Measurements from ENCODE around the gene KRT72. TPM values are rescaled to one million over a fixed set of nuclear protein-coding genes. Genes with fewer than 3 reads are reported as not detected.

KRT72 gene
- total and polyA plus RNA-seq, 5 donors from 2014 or later = 0.13 to 1.3 TPM; not detected in 3

DNA sequence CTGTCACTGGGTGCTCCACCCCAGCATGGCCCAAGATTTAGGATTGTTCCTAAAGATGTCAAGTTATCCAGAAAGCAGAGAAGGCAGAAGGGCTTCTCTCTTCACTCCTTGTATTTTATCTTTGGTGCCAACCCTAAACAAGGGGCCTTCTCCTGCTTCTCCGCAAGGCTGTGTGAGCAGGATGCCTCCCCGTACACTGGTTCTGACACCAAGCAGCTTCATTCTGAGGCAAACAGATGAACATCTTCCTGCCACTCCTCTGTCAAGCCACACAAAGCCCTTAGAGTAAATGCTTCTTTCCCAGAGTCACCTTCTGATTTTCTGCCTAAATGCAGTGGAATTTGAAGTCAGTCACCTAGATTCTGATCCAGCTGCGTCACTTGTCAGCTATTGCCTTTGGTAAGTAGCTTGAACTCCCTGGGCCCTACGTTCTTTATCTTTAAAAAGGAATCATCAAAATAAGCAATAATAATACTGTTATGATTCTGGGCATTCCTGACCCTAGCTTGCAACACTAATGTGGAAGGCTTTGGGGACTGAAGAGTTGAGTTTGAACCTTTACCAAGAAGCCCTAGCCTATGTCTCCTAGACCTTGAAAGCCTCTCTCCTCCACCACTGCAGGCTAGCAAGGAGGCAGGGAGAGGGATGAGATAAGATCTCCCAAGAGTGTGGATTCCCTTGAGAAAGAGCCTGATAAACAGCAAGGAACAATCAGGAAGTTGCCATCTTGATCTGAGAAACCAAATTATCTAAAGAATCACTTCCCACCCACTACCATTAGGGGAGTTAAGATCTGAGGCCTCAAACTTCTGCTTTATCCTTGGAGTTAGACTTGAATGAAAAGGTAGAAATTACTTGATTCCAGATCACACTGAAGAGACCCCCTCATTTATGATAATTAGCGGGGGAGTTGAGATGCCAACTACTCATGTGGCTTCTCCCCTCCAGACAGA, 11.4 kb upstream of the KRT72 start:
- peak overlapping the region; percentile 61 to 89 (median 83) for H3K27ac Mint-ChIP-seq
- Histone ChIP-seq H3K9me3 (ENCODE audit: control insufficient read depth in 2 of 2, low read length in 2 of 2) (no peaks in the 10 kb centered on the region), H3K4me1 (ENCODE audit: control insufficient read depth, insufficient read depth, low read length, poor library complexity, severe bottlenecking) (peaks cover 10% of the 10 kb centered on the region), H3K36me3 (ENCODE audit: control insufficient read depth, insufficient read depth, low read length) (no peaks in the 10 kb centered on the region), H3K27me3 (ENCODE audit: control insufficient read depth, insufficient read depth, low read length) (peaks cover 4% of the 10 kb centered on the region), H3K4me3 (ENCODE audit: low read depth, low read length) (no peak overlapping the region), H3K27ac (ENCODE audit: insufficient read depth, low read length, poor library complexity, severe bottlenecking) (no peak overlapping the region)
- peaks cover 0 to 86% (median 5%) of the 10 kb centered on the region in 4 donors for H3K4me1 Mint-ChIP-seq
- peaks cover 10% of the 10 kb centered on the region for H3K27me3 Mint-ChIP-seq
- H3K36me3 Mint-ChIP-seq = no peaks in the 10 kb centered on the region
- no peak for DNase-seq
- no peak for ATAC-seq (ENCODE audit: low read depth in 2 of 2)
- peak overlapping the region in 2 of 4 donors; percentile 72 to 76 for H3K4me3 Mint-ChIP-seq
- no peaks in the 10 kb centered on the region for H3K9me3 Mint-ChIP-seq

- ATAC-seq (ENCODE audit: low read depth in 2 of 2) (no peak), DNase-seq (no peak)
- Mint-ChIP-seq H3K4me1 (peaks cover 0 to 81% (median 6%) of the 10 kb centered on the region in 4 donors), H3K27ac (peak overlapping the region; percentile 78 to 89 (median 83)), H3K27me3 (peaks cover 6% of the 10 kb centered on the region), H3K36me3 (no peaks in the 10 kb centered on the region), H3K4me3 (peak overlapping the region in 2 of 4 donors; percentile 33 to 73), H3K9me3 (no peaks in the 10 kb centered on the region)
- no peak overlapping the region for H3K27ac ChIP-seq (ENCODE audit: insufficient read depth, low read length, poor library complexity, severe bottlenecking)
- no peaks in the 10 kb centered on the region for H3K9me3 ChIP-seq (ENCODE audit: control insufficient read depth in 2 of 2, low read length in 2 of 2)
- H3K4me3 ChIP-seq (ENCODE audit: low read depth, low read length) = no peak overlapping the region
- H3K4me1 ChIP-seq (ENCODE audit: control insufficient read depth, insufficient read depth, low read length, poor library complexity, severe bottlenecking) = peaks cover 10% of the 10 kb centered on the region
- H3K27me3 ChIP-seq (ENCODE audit: control insufficient read depth, insufficient read depth, low read length) = peaks cover 4% of the 10 kb centered on the region
- no peaks in the 10 kb centered on the region for H3K36me3 ChIP-seq (ENCODE audit: control insufficient read depth, insufficient read depth, low read length)
Observed at GRCh38 chr12:52611080-52611468, 9.8 kb upstream of the KRT72 start.

DNA sequence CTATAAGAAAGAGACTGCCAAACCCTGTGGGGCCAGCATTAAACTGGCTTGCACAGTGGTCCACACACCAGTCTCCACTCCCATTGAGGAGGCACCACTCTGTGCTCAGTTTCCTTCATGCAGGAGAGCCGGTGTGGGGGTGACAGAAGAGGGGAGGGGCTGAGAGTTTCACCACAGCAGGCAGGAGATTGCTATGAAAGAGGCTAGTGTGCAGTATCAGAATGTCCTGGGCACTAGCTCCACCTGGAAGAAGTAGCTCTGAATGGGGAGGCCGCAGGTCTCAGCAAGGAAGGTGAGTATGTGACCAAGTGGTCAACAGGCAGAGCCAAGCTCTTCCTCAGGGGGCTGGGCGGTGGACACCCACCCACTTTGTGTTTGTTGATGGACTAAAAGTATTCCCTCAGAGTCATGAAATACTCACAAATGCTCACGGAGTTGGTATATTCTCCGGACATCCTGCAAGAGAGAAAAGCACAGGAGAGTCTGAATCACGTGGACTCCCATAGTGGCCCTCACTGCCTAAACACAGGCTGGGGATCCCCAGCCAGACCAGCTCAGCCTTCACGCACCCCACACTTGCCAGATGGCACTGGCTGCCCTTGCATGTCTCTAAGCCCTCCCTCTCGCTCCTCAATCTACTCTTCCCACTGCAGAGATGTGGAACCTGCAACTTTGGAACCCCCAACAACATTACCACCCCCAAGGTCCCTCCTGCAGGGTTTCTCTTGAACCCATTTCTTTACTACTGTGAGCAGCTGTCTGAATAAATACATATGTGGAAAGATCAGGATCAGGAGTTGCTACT, 7.8 kb upstream of the KRT72 start:
- Histone ChIP-seq H3K27me3 (ENCODE audit: control insufficient read depth, insufficient read depth, low read length) (peaks cover 7% of the 10 kb centered on the region), H3K27ac (ENCODE audit: insufficient read depth, low read length, poor library complexity, severe bottlenecking) (no peak overlapping the region), H3K4me3 (ENCODE audit: low read depth, low read length) (no peak overlapping the region), H3K4me1 (ENCODE audit: control insufficient read depth, insufficient read depth, low read length, poor library complexity, severe bottlenecking) (peaks cover 4% of the 10 kb centered on the region), H3K9me3 (ENCODE audit: control insufficient read depth in 2 of 2, low read length in 2 of 2) (no peaks in the 10 kb centered on the region), H3K36me3 (ENCODE audit: control insufficient read depth, insufficient read depth, low read length) (no peaks in the 10 kb centered on the region)
- peaks cover 0 to 79% (median 8%) of the 10 kb centered on the region in 4 donors for H3K4me1 Mint-ChIP-seq
- H3K27me3 Mint-ChIP-seq = peaks cover 10% of the 10 kb centered on the region
- no peak for DNase-seq
- H3K4me3 Mint-ChIP-seq = no peak overlapping the region
- H3K27ac Mint-ChIP-seq = peak overlapping the region in 2 of 3 donors; percentile 48 to 77
- no peaks in the 10 kb centered on the region for H3K36me3 Mint-ChIP-seq
- H3K9me3 Mint-ChIP-seq = no peaks in the 10 kb centered on the region
- no peak for ATAC-seq (ENCODE audit: low read depth in 2 of 2)

- H3K4me1 ChIP-seq (ENCODE audit: control insufficient read depth, insufficient read depth, low read length, poor library complexity, severe bottlenecking) = peaks cover 4% of the 10 kb centered on the region
- peak overlapping the region in 2 of 3 donors; percentile 48 to 77 for H3K27ac Mint-ChIP-seq
- DNase-seq (no peak), ATAC-seq (ENCODE audit: low read depth in 2 of 2) (no peak)
- peaks cover 6% of the 10 kb centered on the region for H3K27me3 Mint-ChIP-seq
- H3K9me3 ChIP-seq (ENCODE audit: control insufficient read depth in 2 of 2, low read length in 2 of 2) = no peaks in the 10 kb centered on the region
- H3K27me3 ChIP-seq (ENCODE audit: control insufficient read depth, insufficient read depth, low read length) = peaks cover 7% of the 10 kb centered on the region
- H3K4me1 Mint-ChIP-seq = peaks cover 0 to 80% (median 6%) of the 10 kb centered on the region in 4 donors
- H3K9me3 Mint-ChIP-seq = no peaks in the 10 kb centered on the region
- H3K27ac ChIP-seq (ENCODE audit: insufficient read depth, low read length, poor library complexity, severe bottlenecking) = no peak overlapping the region
- H3K36me3 Mint-ChIP-seq = no peaks in the 10 kb centered on the region
- no peak overlapping the region for H3K4me3 ChIP-seq (ENCODE audit: low read depth, low read length)
- H3K4me3 Mint-ChIP-seq = no peak overlapping the region
- no peaks in the 10 kb centered on the region for H3K36me3 ChIP-seq (ENCODE audit: control insufficient read depth, insufficient read depth, low read length)
Observed at GRCh38 chr12:52608161-52608560, 6.9 kb upstream of the KRT72 start.

DNA sequence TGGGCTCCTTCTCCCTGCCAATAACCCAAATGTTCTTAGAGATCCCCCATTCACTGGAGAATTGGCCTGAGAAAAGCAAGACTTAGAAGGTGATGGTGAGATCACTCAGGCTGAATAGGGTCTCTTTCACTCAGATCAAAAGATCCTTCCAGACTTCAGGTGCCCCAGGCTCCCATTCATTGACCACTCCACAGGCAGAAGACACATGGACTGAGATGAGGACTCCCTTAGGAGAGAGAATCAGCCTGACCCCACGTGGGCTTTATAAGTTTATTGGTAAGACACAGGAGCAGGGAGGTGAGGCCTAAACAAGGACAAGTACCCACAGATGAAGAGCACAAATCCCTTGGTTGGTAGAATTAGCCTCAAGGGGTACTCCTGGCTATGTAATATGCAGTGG, 6.1 kb upstream of the KRT72 start:
- H3K36me3 Mint-ChIP-seq = no peaks in the 10 kb centered on the region
- peaks cover 0 to 78% (median 6%) of the 10 kb centered on the region in 4 donors for H3K4me1 Mint-ChIP-seq
- H3K27me3 Mint-ChIP-seq = peaks cover 9% of the 10 kb centered on the region
- no peak for ATAC-seq (ENCODE audit: low read depth in 2 of 2)
- DNase-seq = no peak
- Histone ChIP-seq H3K36me3 (ENCODE audit: control insufficient read depth, insufficient read depth, low read length) (no peaks in the 10 kb centered on the region), H3K4me1 (ENCODE audit: control insufficient read depth, insufficient read depth, low read length, poor library complexity, severe bottlenecking) (peaks cover 4% of the 10 kb centered on the region), H3K27me3 (ENCODE audit: control insufficient read depth, insufficient read depth, low read length) (peaks cover 7% of the 10 kb centered on the region), H3K9me3 (ENCODE audit: control insufficient read depth in 2 of 2, low read length in 2 of 2) (no peaks in the 10 kb centered on the region), H3K4me3 (ENCODE audit: low read depth, low read length) (no peak overlapping the region), H3K27ac (ENCODE audit: insufficient read depth, low read length, poor library complexity, severe bottlenecking) (no peak overlapping the region)
- H3K9me3 Mint-ChIP-seq = no peaks in the 10 kb centered on the region
- H3K27ac Mint-ChIP-seq = peak overlapping the region; percentile 24 to 71 (median 62)
- no peak overlapping the region for H3K4me3 Mint-ChIP-seq

- H3K27me3 ChIP-seq (ENCODE audit: control insufficient read depth, insufficient read depth, low read length) = peaks cover 7% of the 10 kb centered on the region
- ATAC-seq (ENCODE audit: low read depth in 2 of 2) (no peak), DNase-seq (no peak)
- H3K27ac ChIP-seq (ENCODE audit: insufficient read depth, low read length, poor library complexity, severe bottlenecking) = no peak overlapping the region
- no peak overlapping the region for H3K4me3 ChIP-seq (ENCODE audit: low read depth, low read length)
- Mint-ChIP-seq H3K4me3 (no peak overlapping the region), H3K27ac (peak overlapping the region in 2 of 3 donors; percentile 24 to 62), H3K4me1 (peaks cover 0 to 75% (median 6%) of the 10 kb centered on the region in 4 donors), H3K27me3 (peaks cover 14% of the 10 kb centered on the region), H3K9me3 (no peaks in the 10 kb centered on the region), H3K36me3 (no peaks in the 10 kb centered on the region)
- no peaks in the 10 kb centered on the region for H3K9me3 ChIP-seq (ENCODE audit: control insufficient read depth in 2 of 2, low read length in 2 of 2)
- peaks cover 4% of the 10 kb centered on the region for H3K4me1 ChIP-seq (ENCODE audit: control insufficient read depth, insufficient read depth, low read length, poor library complexity, severe bottlenecking)
- H3K36me3 ChIP-seq (ENCODE audit: control insufficient read depth, insufficient read depth, low read length) = no peaks in the 10 kb centered on the region
Observed at GRCh38 chr12:52606581-52607218, 5.4 kb upstream of the KRT72 start.

GRCh38 chr12:52606096-52606495, 4.8 kb upstream of the KRT72 start:
- ATAC-seq (ENCODE audit: low read depth in 2 of 2) (no peak), DNase-seq (no peak)
- Mint-ChIP-seq H3K27me3 (peaks cover 14% of the 10 kb centered on the region), H3K4me3 (no peak overlapping the region), H3K36me3 (no peaks in the 10 kb centered on the region), H3K4me1 (peaks cover 0 to 69% (median 6%) of the 10 kb centered on the region in 4 donors), H3K27ac (peak overlapping the region in 2 of 3 donors; percentile 7 to 33), H3K9me3 (no peaks in the 10 kb centered on the region)
- Histone ChIP-seq H3K4me3 (ENCODE audit: low read depth, low read length) (no peak overlapping the region), H3K9me3 (ENCODE audit: control insufficient read depth in 2 of 2, low read length in 2 of 2) (no peaks in the 10 kb centered on the region), H3K27ac (ENCODE audit: insufficient read depth, low read length, poor library complexity, severe bottlenecking) (no peak overlapping the region), H3K36me3 (ENCODE audit: control insufficient read depth, insufficient read depth, low read length) (no peaks in the 10 kb centered on the region), H3K4me1 (ENCODE audit: control insufficient read depth, insufficient read depth, low read length, poor library complexity, severe bottlenecking) (peaks cover 4% of the 10 kb centered on the region), H3K27me3 (ENCODE audit: control insufficient read depth, insufficient read depth, low read length) (peaks cover 5% of the 10 kb centered on the region)
